B cell (primary cell): ENCODE results near the gene MED16. TPM values are rescaled to one million over a fixed set of nuclear protein-coding genes. Genes with fewer than 3 reads are reported as not detected.

ENCODE experiments used
- ATAC-seq: fragments of 200-7000 bp; cut with Tn5 transposase; one replicate; pipeline ENCODE4 v1.10.0; 2021; ENCODE audit warnings: low read depth, mild to moderate bottlenecking, moderate number of reproducible peaks, moderate library complexity
- CTCF ChIA-PET: fragments of 350-600 bp; sonication (Branson Sonifier 250); formaldehyde crosslinking; loops from one replicate; lab custom pipeline; 2021; ENCODE audit warnings: antibody characterized with exemption, inconsistent platforms; lab: Charles Lee
- POLR2A ChIA-PET: fragments of 350-600 bp; sonication (Branson Sonifier 250); formaldehyde crosslinking; loops from one replicate; lab custom pipeline; 2021; ENCODE audit warnings: antibody characterized with exemption; lab: Charles Lee
- DNase-seq: peaks from one replicate; pipeline ENCODE4 v3.0.0; 2013
- H2AFZ ChIP-seq: 2 replicates; pipeline ENCODE4 v1.6.1; 2012; ENCODE audit warnings: mild to moderate bottlenecking, low read depth, low read length; ENCODE audit not compliant: insufficient read depth, poor library complexity, severe bottlenecking
- H3K27ac ChIP-seq, 2 donors: 1 replicate in 1 of 2; 2 replicates in 1 of 2; pipeline ENCODE4 v1.5.1; 2012 to 2013; ENCODE audit warnings: low read length in 2 of 2, mild to moderate bottlenecking in 2 of 2, moderate library complexity in 1 of 2
- H3K27me3 ChIP-seq, 4 experiments: fragments of 200-600 bp in 1 of 4; sonication (generic) in 1 of 4; replicated peaks in 1 of 4; 1 replicate in 2 of 4; 2 replicates in 2 of 4; pipeline versions ENCODE4 v1.6.1 to v1.7.0; 2013 to 2016; ENCODE audit warnings: low read length in 3 of 4, mild to moderate bottlenecking in 2 of 4, mixed read lengths in 1 of 4, moderate library complexity in 1 of 4; ENCODE audit not compliant: insufficient read depth in 4 of 4, control insufficient read depth in 3 of 4; ENCODE audit errors: control extremely low read depth in 1 of 4
- H3K36me3 ChIP-seq, 2 experiments: replicated peaks in 1 of 2; 1 replicate in 1 of 2; 2 replicates in 1 of 2; pipeline versions ENCODE4 v1.6.1 to v1.7.1; 2013; ENCODE audit warnings: low read length in 1 of 2; ENCODE audit not compliant: insufficient read depth in 2 of 2, control insufficient read depth in 1 of 2; ENCODE audit errors: control extremely low read depth in 1 of 2, extremely low read depth in 1 of 2
- H3K4me1 ChIP-seq, 2 donors: fragments of 200-600 bp in 1 of 2; sonication (generic) in 1 of 2; 1 replicate in 1 of 2; 2 replicates in 1 of 2; pipeline versions ENCODE4 v1.5.1 to v1.6.1; 2013 to 2017; ENCODE audit warnings: low read length in 2 of 2; ENCODE audit not compliant: control insufficient read depth in 2 of 2, insufficient read depth in 2 of 2
- H3K4me2 ChIP-seq: replicated peaks from 2 replicates; pipeline ENCODE3; 2012; ENCODE audit warnings: mild to moderate bottlenecking, low read depth, low read length; ENCODE audit not compliant: poor library complexity, severe bottlenecking
- H3K4me3 ChIP-seq, 5 experiments: fragments of 200-600 bp in 1 of 5; sonication (generic) in 1 of 5; 1 replicate in 3 of 5; 2 replicates in 2 of 5; pipeline versions ENCODE4 v1.5.1 to v1.7.0; 2011 to 2016; ENCODE audit warnings: low read length in 4 of 5, mild to moderate bottlenecking in 4 of 5, low read depth in 2 of 5, control low read depth in 1 of 5, moderate library complexity in 1 of 5; ENCODE audit not compliant: insufficient read depth in 1 of 5; ENCODE audit errors: control extremely low read depth in 1 of 5, extremely low read depth in 1 of 5
- H3K79me2 ChIP-seq: fragments of 200-600 bp; sonication (generic); one replicate; pipeline ENCODE4 v1.6.0; 2016; ENCODE audit warnings: low read length; ENCODE audit not compliant: control insufficient read depth, insufficient read depth
- H3K9ac ChIP-seq: fragments of 200-600 bp; sonication (generic); 2 replicates; pipeline ENCODE4 v1.6.1; 2017; ENCODE audit warnings: mild to moderate bottlenecking, low read length, moderate library complexity
- H3K9me3 ChIP-seq, 3 donors: one replicate each; pipeline versions ENCODE4 v1.6.1 to v1.7.1; 2013; ENCODE audit warnings: low read length in 2 of 3; ENCODE audit not compliant: control insufficient read depth in 2 of 3, insufficient read depth in 1 of 3; ENCODE audit errors: control extremely low read depth in 1 of 3
- H4K20me1 ChIP-seq: 2 replicates; pipeline ENCODE4 v1.6.0; 2012; ENCODE audit warnings: mild to moderate bottlenecking, low read length; ENCODE audit not compliant: insufficient read depth, control insufficient read depth, poor library complexity, severe bottlenecking
- H3K27ac Mint-ChIP-seq: one replicate; pipeline ENCODE4 v1.8.0; 2021; ENCODE audit warnings: mixed read lengths
- H3K27me3 Mint-ChIP-seq: one replicate; pipeline ENCODE4 v1.8.0; 2021; ENCODE audit warnings: mixed read lengths
- H3K4me1 Mint-ChIP-seq: one replicate; pipeline ENCODE4 v1.8.0; 2021; ENCODE audit warnings: mixed read lengths
- H3K4me3 Mint-ChIP-seq: one replicate; pipeline ENCODE4 v1.8.0; 2021; ENCODE audit warnings: mixed read lengths
- H3K9me3 Mint-ChIP-seq: one replicate; pipeline ENCODE4 v1.8.0; 2022; ENCODE audit warnings: mixed read lengths; ENCODE audit not compliant: insufficient read depth
- EZH2 ChIP-seq: IDR thresholded peaks from 2 replicates; pipeline ENCODE4 v1.6.1; 2012; ENCODE audit warnings: borderline replicate concordance, low read depth, mild to moderate bottlenecking, moderate library complexity, low read length; ENCODE audit not compliant: insufficient read depth, poor library complexity, severe bottlenecking
- WGBS: methylation state at CpG from one replicate; pipeline ENCODE4 v1.1.5; 2013; ENCODE audit warnings: missing lambda C conversion rate; ENCODE audit not compliant: insufficient coverage; 5-methylcytosine and 5-hydroxymethylcytosine counted together
- intact Hi-C: fragments of 100-400 bp; cut with micrococcal nuclease; formaldehyde crosslinking; loops from one replicate; pipeline ENCODE4 v1.10.0; 2022
- polyA minus RNA-seq: library from RNA; depleted of rRNA, polyadenylated mRNA; stranded (reverse); fragments of >200 nt; gene quantifications from 2 replicates; pipeline ENCODE4 v1.2.3, GENCODE V29; 2012
- polyA plus RNA-seq: library from polyadenylated mRNA; depleted of rRNA; stranded (reverse); fragments of >200 nt; gene quantifications from 2 replicates; pipeline ENCODE4 v1.2.3, GENCODE V29; 2012
- total RNA-seq, 2 donors: library from RNA; stranded (reverse); fragments of 120-200 nt in 1 of 2; gene quantifications; 1 replicate in 1 of 2; 2 replicates in 1 of 2; pipeline versions ENCODE4 v1.2.3 to v1.2.4, GENCODE V29; 2013 to 2022
- TF ChIP-seq, protein P1 (sequence below): fragments of 200-600 bp; IDR thresholded peaks from one replicate; pipeline ENCODE4 v1.8.0; 2022; ENCODE audit warnings: antibody characterized with exemption, mild to moderate bottlenecking

Gene MED16, protein sequence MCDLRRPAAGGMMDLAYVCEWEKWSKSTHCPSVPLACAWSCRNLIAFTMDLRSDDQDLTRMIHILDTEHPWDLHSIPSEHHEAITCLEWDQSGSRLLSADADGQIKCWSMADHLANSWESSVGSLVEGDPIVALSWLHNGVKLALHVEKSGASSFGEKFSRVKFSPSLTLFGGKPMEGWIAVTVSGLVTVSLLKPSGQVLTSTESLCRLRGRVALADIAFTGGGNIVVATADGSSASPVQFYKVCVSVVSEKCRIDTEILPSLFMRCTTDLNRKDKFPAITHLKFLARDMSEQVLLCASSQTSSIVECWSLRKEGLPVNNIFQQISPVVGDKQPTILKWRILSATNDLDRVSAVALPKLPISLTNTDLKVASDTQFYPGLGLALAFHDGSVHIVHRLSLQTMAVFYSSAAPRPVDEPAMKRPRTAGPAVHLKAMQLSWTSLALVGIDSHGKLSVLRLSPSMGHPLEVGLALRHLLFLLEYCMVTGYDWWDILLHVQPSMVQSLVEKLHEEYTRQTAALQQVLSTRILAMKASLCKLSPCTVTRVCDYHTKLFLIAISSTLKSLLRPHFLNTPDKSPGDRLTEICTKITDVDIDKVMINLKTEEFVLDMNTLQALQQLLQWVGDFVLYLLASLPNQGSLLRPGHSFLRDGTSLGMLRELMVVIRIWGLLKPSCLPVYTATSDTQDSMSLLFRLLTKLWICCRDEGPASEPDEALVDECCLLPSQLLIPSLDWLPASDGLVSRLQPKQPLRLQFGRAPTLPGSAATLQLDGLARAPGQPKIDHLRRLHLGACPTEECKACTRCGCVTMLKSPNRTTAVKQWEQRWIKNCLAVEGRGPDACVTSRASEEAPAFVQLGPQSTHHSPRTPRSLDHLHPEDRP
- total RNA-seq (85.0 and 88.6 TPM in 2 replicates), polyA plus RNA-seq (60.3 and 85.3 TPM in 2 replicates), polyA minus RNA-seq (40.0 and 68.1 TPM in 2 replicates)
- total RNA-seq (2013): 9.0 TPM

DNA sequence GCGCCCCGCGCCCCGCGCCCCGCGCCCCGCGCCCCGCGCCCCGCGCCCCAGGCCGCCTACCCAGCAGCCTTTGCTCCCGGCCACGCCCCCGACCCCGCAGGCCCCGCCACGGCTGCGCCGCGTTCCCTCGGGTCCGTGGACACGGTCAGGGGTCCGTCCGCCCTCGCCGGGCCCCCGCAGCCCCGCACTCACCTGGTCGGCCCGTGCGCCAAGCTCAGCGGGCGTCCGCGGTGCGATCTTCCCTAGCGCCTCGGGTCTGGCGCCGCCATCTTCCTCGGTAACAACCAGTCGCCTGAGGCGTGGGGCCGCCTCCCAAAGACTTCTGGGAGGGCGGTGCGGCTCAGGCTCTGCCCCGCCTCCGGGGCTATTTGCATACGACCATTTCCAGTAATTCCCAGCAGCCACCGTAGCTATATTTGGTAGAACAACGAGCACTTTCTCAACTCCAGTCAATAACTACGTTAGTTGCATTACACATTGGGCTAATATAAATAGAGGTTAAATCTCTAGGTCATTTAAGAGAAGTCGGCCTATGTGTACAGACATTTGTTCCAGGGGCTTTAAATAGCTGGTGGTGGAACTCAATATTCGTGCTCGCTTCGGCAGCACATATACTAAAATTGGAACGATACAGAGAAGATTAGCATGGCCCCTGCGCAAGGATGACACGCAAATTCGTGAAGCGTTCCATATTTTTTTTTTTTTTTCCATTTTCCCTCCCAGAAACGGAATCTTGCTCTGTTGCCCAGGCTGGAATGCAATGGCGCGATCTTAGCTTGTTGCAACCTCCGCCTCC, at the start of gene MED16, which contains the start of gene RNU6-9:
Gene MED16, minus strand, starts transcription at position 294 of the 796 bp plus-strand sequence. CDS start 2,056 bp downstream, outside the sequence.
Gene RNU6-9, plus strand, starts transcription at position 591 of the 796 bp plus-strand sequence.
- H3K9ac ChIP-seq: peak within 1 kb of the TSS; percentile 90
- ATAC-seq (peak; percentile 92), DNase-seq (peak; percentile 97)
- TF ChIP-seq EZH2: no peak
- TF ChIP-seq, protein P1, sequence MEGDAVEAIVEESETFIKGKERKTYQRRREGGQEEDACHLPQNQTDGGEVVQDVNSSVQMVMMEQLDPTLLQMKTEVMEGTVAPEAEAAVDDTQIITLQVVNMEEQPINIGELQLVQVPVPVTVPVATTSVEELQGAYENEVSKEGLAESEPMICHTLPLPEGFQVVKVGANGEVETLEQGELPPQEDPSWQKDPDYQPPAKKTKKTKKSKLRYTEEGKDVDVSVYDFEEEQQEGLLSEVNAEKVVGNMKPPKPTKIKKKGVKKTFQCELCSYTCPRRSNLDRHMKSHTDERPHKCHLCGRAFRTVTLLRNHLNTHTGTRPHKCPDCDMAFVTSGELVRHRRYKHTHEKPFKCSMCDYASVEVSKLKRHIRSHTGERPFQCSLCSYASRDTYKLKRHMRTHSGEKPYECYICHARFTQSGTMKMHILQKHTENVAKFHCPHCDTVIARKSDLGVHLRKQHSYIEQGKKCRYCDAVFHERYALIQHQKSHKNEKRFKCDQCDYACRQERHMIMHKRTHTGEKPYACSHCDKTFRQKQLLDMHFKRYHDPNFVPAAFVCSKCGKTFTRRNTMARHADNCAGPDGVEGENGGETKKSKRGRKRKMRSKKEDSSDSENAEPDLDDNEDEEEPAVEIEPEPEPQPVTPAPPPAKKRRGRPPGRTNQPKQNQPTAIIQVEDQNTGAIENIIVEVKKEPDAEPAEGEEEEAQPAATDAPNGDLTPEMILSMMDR: no peak
- H3K4me3 ChIP-seq: peak within 1 kb of the TSS; percentile 52 to 91 (median 76)
- no peaks in the 10 kb centered on the region for H3K27me3 ChIP-seq
- H3K27me3 Mint-ChIP-seq: no peaks in the 10 kb centered on the region
- peak within 1 kb of the TSS; percentile 92 for H3K4me2 ChIP-seq
- intact Hi-C loops: loop anchor here (1.0 to 2.0 kb wide), 2 partner anchors 16 to 30 kb away; no protein-coding TSS in a partner anchor
- no peaks in the 10 kb centered on the region for H3K9me3 ChIP-seq
- peak within 1 kb of the TSS; percentile 95 for H3K4me3 Mint-ChIP-seq
- ChIA-PET POLR2A (interaction anchor here (0.6 to 3.8 kb wide), 12 partner anchors 9 to 373 kb away, joined by 3 to 56 read pairs (median 4); no protein-coding TSS in a partner anchor), CTCF (interaction anchor here (0.6 to 2.6 kb wide), 17 partner anchors 9 to 352 kb away, joined by 3 to 35 read pairs (median 4); partner anchors contain the start of gene WDR18)
- peaks cover 31% of the 10 kb centered on the region for H3K79me2 ChIP-seq
- H3K36me3 ChIP-seq: peaks cover 0 to 32% of the 10 kb centered on the region in 2 experiments
- peaks cover 5 to 31% of the 10 kb centered on the region in 2 donors for H3K4me1 ChIP-seq
- H4K20me1 ChIP-seq: peaks cover 23% of the 10 kb centered on the region
- under 1% methylated on average over 55 of the region's 69 CpGs for WGBS
- H3K27ac Mint-ChIP-seq: peak within 1 kb of the TSS; percentile 100
- H2AFZ ChIP-seq: peak within 1 kb of the TSS; percentile 85
- H3K4me1 Mint-ChIP-seq: peaks cover 17% of the 10 kb centered on the region
- H3K27ac ChIP-seq: peak within 1 kb of the TSS; percentile 96 to 98
- no peaks in the 10 kb centered on the region for H3K9me3 Mint-ChIP-seq
